Measurements from ENCODE around the gene PFKFB4.

DNA sequence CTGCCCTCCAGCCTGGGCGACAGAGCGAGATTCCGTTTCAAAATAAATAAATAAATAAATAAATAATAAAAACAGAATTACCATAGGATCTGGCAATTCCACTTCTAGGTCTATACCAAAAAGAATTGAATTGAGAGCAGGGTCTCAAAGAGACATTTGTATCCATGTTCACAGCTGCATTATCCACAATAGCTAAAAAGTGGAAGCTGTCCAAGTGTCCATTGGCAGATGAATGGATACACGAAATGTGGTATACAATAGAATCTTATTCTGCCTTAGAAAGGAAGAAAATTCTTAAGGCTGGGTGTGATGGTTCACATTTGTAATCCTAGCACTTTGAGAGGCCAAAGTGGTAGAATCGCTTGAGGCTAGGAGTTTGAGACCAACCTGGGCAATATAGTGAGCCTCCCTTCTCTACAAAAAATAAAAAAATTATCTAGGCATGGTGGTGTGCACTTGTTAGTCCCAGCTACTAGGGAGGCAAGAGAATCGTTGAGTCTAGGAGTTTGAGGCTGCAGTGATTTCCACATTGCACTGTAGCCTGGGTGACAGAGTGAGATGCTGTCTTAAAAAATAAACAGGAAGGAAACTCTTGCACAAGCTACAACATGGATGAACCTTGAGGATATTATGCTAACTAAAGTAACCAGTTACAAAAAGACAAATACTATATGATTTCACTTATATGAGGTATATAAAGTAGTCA, 24.2 kb downstream of the PFKFB4 start:
- TF ChIP-seq CTCF (IDR thresholded peaks at IDR 0.05) = no peak
- TF ChIP-seq EZH2 (IDR thresholded peaks at IDR 0.05; ENCODE audit: borderline replicate concordance, insufficient read depth, low read depth, low read length, poor library complexity, severe bottlenecking) = no peak

Data from B cell (primary cell).